Raji (cell line): ENCODE results near the gene CPAMD8.

Experiments used
- POLR2A ChIP-seq: IDR thresholded peaks from 2 replicates; pipeline ENCODE4 v1.6.1; 2011; ENCODE audit warnings: low read depth, low read length, control low read depth; ENCODE audit not compliant: insufficient read depth

CPAMD8 gene

DNA sequence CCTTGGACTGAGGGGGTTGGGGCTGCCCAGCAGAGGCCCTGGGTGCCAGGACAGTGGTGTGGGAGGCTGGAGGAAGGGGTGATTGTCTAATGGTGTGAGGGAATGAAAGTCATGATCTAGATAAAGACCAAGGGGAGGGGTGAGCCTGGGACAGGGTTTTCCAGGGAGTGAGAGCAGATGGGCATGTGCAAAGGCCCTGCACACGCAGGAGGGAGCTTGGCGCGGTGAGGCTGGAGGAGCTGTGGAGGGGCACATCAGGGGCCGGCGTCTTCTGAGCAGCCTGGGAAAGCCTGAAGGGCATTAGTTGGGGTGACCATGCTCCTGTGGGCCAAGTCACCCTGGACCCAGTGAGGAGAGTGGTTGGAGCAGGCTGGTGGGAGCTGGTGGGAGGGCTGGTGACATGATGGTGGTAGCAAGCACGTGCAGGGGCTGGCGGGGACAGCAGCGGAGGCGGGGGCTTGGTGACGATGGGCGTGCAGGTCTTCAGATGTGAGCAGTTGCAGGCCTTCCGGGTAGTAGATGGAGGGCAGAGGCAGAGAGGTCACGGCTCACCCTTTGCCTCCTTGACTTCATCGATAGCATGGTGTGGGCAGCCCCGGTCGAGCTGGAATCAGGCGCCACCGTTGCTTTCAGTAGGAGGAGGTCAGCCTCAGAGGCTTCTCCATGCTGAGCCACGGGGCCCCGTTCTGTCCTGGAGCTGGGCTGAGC, 158.0 kb downstream of the CPAMD8 start:
- no peak for TF ChIP-seq POLR2A

DNA sequence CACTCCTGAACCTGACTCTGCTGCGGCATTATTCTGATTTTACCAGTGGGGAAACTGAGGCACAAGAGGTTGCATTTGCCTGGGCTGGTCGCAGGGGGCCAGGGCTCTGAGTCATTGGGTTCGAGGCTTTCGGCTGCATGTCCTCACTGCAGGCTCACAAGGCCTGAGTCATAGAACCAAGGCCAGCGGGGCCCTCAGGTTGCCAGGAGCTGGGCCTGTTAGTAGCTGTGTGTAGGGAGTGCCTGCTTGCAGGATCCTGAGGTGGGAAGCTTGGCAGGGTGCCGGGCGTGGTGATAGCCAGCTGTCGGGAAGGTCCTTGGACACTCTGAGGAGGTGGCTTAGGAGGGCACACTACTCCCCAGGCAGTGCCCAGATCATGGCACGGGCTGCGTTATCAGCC, 159.4 kb downstream of the CPAMD8 start:
- no peak for TF ChIP-seq POLR2A

DNA sequence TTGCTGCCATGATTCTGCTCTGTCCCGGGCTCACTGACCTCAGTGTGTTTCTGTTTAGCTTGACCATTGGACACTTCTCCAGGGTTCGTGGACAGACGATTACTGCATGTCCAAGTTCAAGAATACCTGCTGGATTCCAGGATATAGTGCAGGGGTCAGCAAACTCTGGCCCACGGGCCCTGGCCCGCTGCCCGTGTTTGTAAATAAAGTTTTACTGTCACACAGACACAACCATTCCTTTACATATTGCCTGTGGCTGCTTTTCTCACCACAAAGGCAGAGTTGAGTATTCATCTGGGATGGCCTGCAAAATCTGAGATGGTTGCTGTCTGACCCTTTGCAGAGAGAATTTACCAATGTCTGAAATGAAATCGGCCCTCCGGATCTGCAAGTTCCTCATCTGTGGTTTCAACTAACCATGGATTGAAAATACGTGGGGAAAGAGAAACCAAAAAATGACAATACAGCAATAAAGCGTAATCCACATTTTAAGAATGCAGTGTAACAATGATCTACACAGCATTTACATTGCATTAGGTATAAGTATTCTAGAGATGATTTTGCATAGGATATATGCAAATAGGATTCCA, 163.7 kb downstream of the CPAMD8 start:
- no peak for TF ChIP-seq POLR2A

DNA sequence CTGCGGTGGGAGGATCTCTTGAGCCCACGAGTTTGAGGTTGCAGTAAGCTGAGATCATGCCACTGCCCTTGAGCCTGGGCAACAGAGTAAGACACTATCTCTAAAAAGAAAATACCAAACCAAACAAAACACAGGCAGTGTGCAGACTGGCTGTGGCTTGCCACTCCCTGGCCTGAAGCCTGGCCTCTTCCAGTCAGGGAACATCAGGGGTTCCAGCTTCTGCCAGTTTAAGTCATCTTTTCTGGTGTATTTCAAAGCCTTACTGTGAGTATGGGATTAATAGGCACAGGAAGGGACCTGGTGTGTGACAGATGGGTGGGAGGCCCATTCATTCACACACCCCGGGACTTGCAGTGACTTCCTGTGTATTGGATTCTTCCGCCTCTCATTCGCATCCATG, 164.8 kb downstream of the CPAMD8 start:
- TF ChIP-seq POLR2A, result no peak

DNA sequence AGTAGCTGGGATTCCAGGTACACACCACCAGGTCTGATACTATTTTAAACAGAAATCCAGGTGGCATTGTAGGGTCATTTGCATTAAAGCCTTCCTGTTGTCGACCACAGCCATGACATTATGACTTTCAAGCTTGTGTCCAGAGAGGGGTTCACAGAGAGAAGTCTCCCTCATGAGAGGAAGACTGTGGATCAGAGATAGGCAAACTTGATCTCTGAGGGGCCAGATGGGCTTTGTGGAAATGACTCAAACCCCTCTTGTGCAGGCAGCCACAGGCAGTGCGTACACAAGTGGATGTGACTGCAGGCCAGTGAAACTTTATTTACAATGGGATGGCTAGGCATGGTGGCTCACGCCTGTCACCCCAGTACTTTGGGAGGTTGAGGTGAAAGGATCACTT, 165.6 kb downstream of the CPAMD8 start:
- TF ChIP-seq POLR2A, result no peak

DNA sequence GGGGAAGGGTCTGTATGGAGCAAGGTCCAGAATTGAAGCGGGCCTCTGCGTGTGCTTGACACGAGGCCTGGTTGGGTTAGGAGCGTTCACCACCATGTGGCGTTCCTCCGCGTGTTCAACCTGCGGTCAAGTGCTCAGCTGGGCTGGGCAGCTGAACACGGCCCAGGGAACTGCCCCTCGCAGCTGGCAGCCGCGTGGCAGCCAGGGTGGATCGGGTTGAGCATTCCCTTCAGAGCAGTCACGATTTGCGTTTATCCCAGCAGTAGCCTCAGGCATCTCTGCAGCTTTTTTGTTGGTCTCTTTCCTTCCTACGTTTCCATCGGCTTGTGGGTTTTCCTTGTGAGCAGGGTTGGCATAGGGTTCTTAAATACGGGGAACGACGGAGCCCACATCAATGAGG, 166.5 kb downstream of the CPAMD8 start:
- no peak for TF ChIP-seq POLR2A

DNA sequence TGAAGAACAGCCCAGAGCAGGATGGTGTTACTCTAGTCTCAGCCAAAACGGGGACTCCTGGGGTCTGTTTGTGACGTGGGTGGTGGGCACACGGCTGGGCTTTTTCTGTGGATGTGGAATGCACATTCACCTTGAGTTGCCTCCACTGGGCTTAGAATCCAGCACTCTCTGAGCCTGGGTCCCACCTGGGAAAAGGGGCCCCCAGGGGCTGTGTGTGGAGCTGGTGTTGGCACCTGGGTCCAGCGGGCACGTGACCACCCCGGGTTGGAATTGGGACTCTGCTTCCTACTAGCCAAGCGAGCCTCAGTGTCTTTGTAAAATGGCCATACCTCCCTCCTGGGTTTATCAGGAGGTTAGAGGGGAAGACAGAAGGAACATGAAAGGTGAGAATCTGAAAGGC, 167.0 kb downstream of the CPAMD8 start:
- TF ChIP-seq POLR2A, result no peak

DNA sequence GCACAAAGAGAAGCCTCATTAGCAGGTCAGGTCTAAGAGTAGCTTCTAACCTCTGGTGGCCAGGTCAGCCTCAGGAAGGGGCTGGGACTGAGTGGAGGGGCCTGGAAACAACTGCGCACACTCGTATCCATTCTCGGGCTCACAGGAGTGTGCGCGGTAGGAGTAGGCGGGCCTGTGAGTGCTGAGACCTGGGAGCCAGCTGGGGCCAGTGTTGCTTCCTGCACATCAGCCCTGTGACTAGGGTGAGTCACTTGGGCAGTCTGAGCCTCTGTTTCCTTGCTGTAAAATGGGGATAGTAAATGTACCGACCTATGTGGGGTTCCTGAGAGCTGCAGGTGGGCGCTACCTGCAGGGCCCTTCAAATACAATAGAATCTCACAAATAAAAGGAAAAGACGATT, 170.5 kb downstream of the CPAMD8 start:
- no peak for TF ChIP-seq POLR2A

DNA sequence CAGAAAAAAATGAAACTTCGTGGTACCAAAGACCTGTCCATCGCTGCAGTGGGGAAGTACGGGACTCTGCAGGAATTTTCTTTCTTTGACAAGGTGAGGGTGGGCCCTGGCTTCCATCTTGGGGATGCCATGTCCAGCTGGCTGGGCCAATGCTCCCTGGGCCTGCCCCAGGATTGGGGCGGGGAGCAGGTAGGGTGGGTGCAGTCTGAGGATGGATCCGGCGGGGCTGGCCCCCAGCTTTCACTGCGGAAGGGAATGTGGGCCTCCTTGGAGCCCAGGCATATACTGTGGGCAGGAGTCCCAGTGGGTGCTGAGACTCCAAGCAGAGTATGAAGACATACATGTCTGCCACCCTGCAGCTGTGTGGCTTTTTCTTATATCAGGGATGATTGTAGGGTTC, 173.5 kb downstream of the CPAMD8 start:
- TF ChIP-seq POLR2A, result no peak

DNA sequence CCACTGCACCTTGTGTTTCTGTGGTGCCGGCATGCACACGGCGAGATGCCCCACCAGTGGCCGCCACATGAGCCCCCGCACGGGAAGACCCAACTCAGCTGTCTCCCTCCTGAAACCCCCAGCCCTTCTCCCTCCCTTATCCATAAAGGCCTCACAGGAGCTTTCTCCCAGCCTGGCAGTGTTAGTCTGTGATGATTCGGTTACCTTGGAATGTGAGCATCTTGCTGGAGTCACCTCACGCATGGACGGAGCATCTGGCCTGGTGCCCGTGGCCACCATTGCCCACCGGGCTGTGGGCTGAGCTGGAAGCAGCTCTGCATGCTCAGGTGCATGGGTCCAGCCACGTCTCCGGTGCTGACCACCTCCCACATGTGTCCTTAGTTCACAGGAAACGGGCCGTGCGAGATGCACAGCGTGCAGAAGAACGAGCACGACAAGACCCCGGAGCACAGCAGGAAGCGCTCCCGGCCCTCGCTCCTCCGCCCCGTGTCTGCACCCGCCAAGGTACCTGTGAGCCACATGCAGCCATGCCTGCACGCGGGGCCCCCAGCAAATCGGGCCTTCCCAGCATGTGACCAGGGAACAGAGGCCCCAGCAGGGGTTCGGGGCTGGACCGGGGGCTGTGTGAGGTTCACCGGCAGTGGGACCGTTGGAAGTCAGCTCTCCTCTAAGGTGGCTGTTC, 175.4 kb downstream of the CPAMD8 start:
- TF ChIP-seq POLR2A, result no peak

DNA sequence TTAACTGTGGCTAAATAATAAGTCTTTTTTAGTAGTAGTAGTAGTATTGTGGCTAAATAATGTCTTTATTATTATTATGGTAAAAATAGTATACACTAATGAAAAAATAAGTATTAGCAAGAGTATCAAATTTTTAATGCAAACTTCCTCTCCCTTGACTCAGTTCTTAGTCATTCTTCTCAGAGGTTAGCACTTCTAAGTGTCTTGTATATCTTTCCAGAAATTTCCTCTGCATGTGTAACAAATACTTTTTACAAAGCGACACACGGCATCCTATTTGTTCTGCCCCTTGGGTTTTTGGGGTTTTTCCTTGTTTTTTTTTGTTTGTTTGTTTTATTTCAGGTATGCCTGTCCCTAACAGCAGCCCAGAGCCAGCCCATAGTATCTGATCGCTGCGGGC, 176.5 kb downstream of the CPAMD8 start:
- TF ChIP-seq POLR2A, result no peak

DNA sequence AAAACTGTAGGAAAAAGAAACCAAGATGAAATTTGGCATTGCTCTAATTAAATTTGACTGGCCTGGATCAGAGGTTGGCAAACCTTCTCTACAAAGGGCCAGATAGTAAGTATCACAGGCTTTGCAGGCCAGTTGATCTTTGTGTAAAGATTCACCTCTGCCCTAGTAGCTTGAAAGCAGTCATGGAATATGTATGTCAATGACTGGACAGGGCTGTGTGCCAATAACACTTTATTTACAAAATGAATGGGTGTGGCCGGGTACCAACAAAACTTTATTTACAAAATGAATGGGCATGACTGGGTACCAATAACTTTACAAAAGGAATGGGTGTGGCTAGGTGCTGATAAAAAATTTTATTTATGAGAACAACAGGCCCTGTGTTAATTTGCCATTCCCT, 177.4 kb downstream of the CPAMD8 start:
- TF ChIP-seq POLR2A, result no peak

DNA sequence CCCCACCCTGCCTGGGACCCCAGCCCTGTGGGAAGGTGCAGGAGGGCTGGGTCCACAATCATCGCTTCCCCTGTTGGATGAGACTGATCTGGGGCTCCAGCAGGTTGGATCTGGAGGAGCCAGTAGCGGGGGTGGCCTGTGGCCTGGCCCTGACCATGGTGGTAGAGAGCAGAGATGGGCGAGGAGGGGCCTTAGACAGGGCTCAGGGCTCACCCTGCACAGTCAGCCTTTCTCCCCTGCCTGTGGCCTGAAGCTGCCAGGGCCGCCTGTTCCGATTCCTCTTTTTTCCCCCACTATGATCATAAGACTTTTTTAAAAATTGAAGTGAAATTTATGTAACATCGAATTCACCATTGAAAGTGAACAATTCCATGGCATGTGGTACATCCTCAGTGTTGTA, 179.2 kb downstream of the CPAMD8 start:
- TF ChIP-seq POLR2A, result no peak

DNA sequence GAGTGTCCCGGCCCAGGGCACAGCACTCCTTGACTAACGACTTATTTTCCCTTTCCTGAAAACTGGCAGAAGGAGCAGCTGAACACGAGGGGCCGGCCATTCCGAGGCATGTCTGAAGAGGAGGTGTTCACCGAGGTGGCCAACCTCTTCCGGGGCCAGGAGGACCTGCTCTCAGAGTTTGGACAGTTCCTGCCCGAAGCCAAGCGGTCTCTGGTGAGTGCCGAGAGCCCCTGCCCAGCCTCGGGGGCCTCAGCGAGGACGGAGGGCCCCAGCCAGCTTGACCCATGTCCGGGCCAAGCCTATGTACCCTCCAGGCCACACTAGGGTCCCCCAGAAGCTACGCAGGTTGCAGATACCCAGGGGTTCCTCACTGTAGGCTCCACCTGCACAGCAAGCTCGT, 179.7 kb downstream of the CPAMD8 start:
- TF ChIP-seq POLR2A, result no peak
